ENCODE measurements around the gene PRR19. TPM values are rescaled to one million over a fixed set of nuclear protein-coding genes. Genes with fewer than 3 reads are reported as not detected.
A peak's percentile ranks its signal among the peaks of the same experiment; 100 is the strongest.

PRR19 gene
- total and polyA plus RNA-seq, 4 donors = 0.23 to 1.0 (median 0.77) TPM

- peaks cover 33 to 59% (median 48%) of the 10 kb centered on the region in 5 donors for H3K4me1 ChIP-seq (ENCODE audit: control insufficient read depth in 5 of 5, insufficient read depth in 5 of 5, low read length in 5 of 5)
- ATAC-seq (ENCODE audit: insufficient read depth, low FRiP score) (no peak), DNase-seq (no peak)
- no peak overlapping the region for H3K4me3 ChIP-seq
- 41 to 48% methylated on average over 4 of the region's 4 CpGs for WGBS, 2 donors
- H3K36me3 ChIP-seq (ENCODE audit: control insufficient read depth in 4 of 4, insufficient read depth in 4 of 4, low read length in 4 of 4) = peaks cover 0 to 12% (median 6%) of the 10 kb centered on the region in 4 donors
- TF ChIP-seq CTCF (IDR thresholded peaks at IDR 0.05; ENCODE audit: control extremely low read depth, extremely low read depth) = no peak
- peak overlapping the region; percentile 86 to 95 for H3K27ac ChIP-seq (ENCODE audit: low read depth in 1 of 2, low read length in 1 of 2)
- no peaks in the 10 kb centered on the region for H3K27me3 ChIP-seq (ENCODE audit: control insufficient read depth in 3 of 3, insufficient read depth in 3 of 3, low read length in 2 of 3)
- no peaks in the 10 kb centered on the region for H3K9me3 ChIP-seq (ENCODE audit: control insufficient read depth in 4 of 4, insufficient read depth in 3 of 4, low read length in 3 of 4)
- peak overlapping the region in 1 of 2 donors; percentile 83 for H3K9ac ChIP-seq (ENCODE audit: insufficient read depth in 1 of 2, low read length in 2 of 2)
Measured at GRCh38 chr19:42282819-42283187, 19.1 kb upstream of the PRR19 start.

GRCh38 chr19:42283188-42284065 lies 18.5 kb upstream of the PRR19 start:
- Histone ChIP-seq H3K36me3 (ENCODE audit: control insufficient read depth in 4 of 4, insufficient read depth in 4 of 4, low read length in 4 of 4) (peaks cover 3 to 17% (median 10%) of the 10 kb centered on the region in 4 donors), H3K4me1 (ENCODE audit: control insufficient read depth in 5 of 5, insufficient read depth in 5 of 5, low read length in 5 of 5) (peaks cover 28 to 53% (median 43%) of the 10 kb centered on the region in 5 donors), H3K9me3 (ENCODE audit: control insufficient read depth in 4 of 4, insufficient read depth in 3 of 4, low read length in 3 of 4) (no peaks in the 10 kb centered on the region), H3K27me3 (ENCODE audit: control insufficient read depth in 3 of 3, insufficient read depth in 3 of 3, low read length in 2 of 3) (no peaks in the 10 kb centered on the region), H3K9ac (ENCODE audit: insufficient read depth in 1 of 2, low read length in 2 of 2) (peak overlapping the region in 1 of 2 donors; percentile 83), H3K4me3 (peak overlapping the region; percentile 49), H3K27ac (ENCODE audit: low read depth in 1 of 2, low read length in 1 of 2) (peak overlapping the region; percentile 93 to 98)
- DNase-seq (peak; percentile 96 to 98 (median 98)), ATAC-seq (ENCODE audit: insufficient read depth, low FRiP score) (peak; percentile 78)
- WGBS, 2 donors = 2 to 3% methylated on average over 27 to 72 of the region's 74 CpGs
- no peak for TF ChIP-seq CTCF (IDR thresholded peaks at IDR 0.05; ENCODE audit: control extremely low read depth, extremely low read depth)

- Histone ChIP-seq H3K27ac (ENCODE audit: low read depth in 1 of 2, low read length in 1 of 2) (peak overlapping the region; percentile 86 to 98), H3K27me3 (ENCODE audit: control insufficient read depth in 3 of 3, insufficient read depth in 3 of 3, low read length in 2 of 3) (no peaks in the 10 kb centered on the region), H3K4me3 (peak overlapping the region; percentile 64), H3K9me3 (ENCODE audit: control insufficient read depth in 4 of 4, insufficient read depth in 3 of 4, low read length in 3 of 4) (no peaks in the 10 kb centered on the region), H3K4me1 (ENCODE audit: control insufficient read depth in 5 of 5, insufficient read depth in 5 of 5, low read length in 5 of 5) (peaks cover 22 to 47% (median 37%) of the 10 kb centered on the region in 5 donors), H3K9ac (ENCODE audit: insufficient read depth in 1 of 2, low read length in 2 of 2) (no peak overlapping the region), H3K36me3 (ENCODE audit: control insufficient read depth in 4 of 4, insufficient read depth in 4 of 4, low read length in 4 of 4) (peaks cover 4 to 24% (median 12%) of the 10 kb centered on the region in 4 donors)
- peak; percentile 37 for ATAC-seq (ENCODE audit: insufficient read depth, low FRiP score)
- TF ChIP-seq CTCF (IDR thresholded peaks at IDR 0.05; ENCODE audit: control extremely low read depth, extremely low read depth) = no peak
- DNase-seq = peak; percentile 79 to 88 (median 87)
- WGBS, 2 donors = 0 to 1% methylated on average over 14 to 74 of the region's 76 CpGs
Measured at GRCh38 chr19:42284066-42284501, 17.8 kb upstream of the PRR19 start.
